BLaER1 (cell line): Measurements from ENCODE around the gene IKZF3.

Experiments used
- H3K27ac ChIP-seq: shearing (Covaris generic); formaldehyde crosslinking; 2 replicates; pipeline ENCODE4 v1.8.1; 2022
- H3K27me3 ChIP-seq: shearing (Covaris generic); formaldehyde crosslinking; 2 replicates; pipeline ENCODE4 v1.8.1; 2022
- H3K36me3 ChIP-seq: shearing (Covaris generic); formaldehyde crosslinking; 2 replicates; pipeline ENCODE4 v1.8.1; 2022
- H3K4me1 ChIP-seq: shearing (Covaris generic); formaldehyde crosslinking; 2 replicates; pipeline ENCODE4 v1.8.1; 2022
- H3K4me2 ChIP-seq: shearing (Covaris generic); formaldehyde crosslinking; 2 replicates; pipeline ENCODE4 v1.8.1; 2022
- H3K4me3 ChIP-seq: shearing (Covaris generic); formaldehyde crosslinking; 2 replicates; pipeline ENCODE4 v1.8.1; 2022
- H3K9ac ChIP-seq: shearing (Covaris generic); formaldehyde crosslinking; 2 replicates; pipeline ENCODE4 v1.8.1; 2022
- H3K9me3 ChIP-seq: shearing (Covaris generic); formaldehyde crosslinking; 2 replicates; pipeline ENCODE4 v1.8.1; 2022
- H4K20me1 ChIP-seq: shearing (Covaris generic); formaldehyde crosslinking; 2 replicates; pipeline ENCODE4 v1.8.1; 2022
- Cebpa-rat ChIP-seq: shearing (Covaris generic); IDR thresholded peaks from 2 replicates; pipeline ENCODE4 v1.8.1; 2022

The IKZF3 gene

GRCh38 chr17:39841134-39841683, 22.9 kb downstream of the IKZF3 start:
- Histone ChIP-seq H4K20me1 (no peaks in the 10 kb centered on the region), H3K27ac (no peak overlapping the region), H3K27me3 (no peaks in the 10 kb centered on the region), H3K9me3 (peaks cover 31% of the 10 kb centered on the region), H3K4me1 (no peaks in the 10 kb centered on the region), H3K9ac (no peak overlapping the region), H3K36me3 (no peaks in the 10 kb centered on the region), H3K4me2 (no peak overlapping the region), H3K4me3 (no peak overlapping the region)
- TF ChIP-seq Cebpa-rat, result no peak

GRCh38 chr17:39838784-39839183, 25.3 kb downstream of the IKZF3 start:
- Histone ChIP-seq H3K4me3 (no peak overlapping the region), H4K20me1 (no peaks in the 10 kb centered on the region), H3K4me1 (no peaks in the 10 kb centered on the region), H3K9ac (no peak overlapping the region), H3K9me3 (peaks cover 49% of the 10 kb centered on the region), H3K27me3 (no peaks in the 10 kb centered on the region), H3K27ac (no peak overlapping the region), H3K4me2 (no peak overlapping the region), H3K36me3 (no peaks in the 10 kb centered on the region)
- TF ChIP-seq Cebpa-rat, result no peak

DNA sequence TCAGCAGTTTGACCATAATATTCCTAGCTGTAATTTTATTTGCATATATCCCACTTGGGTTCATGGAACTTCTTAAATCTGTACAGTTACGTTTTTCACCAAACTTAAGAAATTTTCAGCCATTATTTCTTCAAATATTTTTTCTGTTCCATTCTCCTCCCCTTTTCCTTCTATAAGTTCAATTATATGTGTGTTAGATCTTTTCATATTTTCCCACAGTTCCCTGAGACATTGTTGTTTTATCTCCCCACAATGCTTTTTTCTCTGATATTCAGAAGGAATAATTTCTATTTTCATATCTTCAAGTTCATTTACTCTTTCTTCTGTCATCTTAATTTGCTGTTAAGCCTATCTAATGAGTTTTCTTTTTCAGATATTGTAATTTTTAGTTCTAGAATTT, 26.1 kb downstream of the IKZF3 start:
- no peaks in the 10 kb centered on the region for H3K4me1 ChIP-seq
- no peak for TF ChIP-seq Cebpa-rat
- H3K27me3 ChIP-seq, result no peaks in the 10 kb centered on the region
- H4K20me1 ChIP-seq, result no peaks in the 10 kb centered on the region
- H3K9ac ChIP-seq, result no peak overlapping the region
- no peaks in the 10 kb centered on the region for H3K36me3 ChIP-seq
- H3K9me3 ChIP-seq, result peaks cover 49% of the 10 kb centered on the region
- H3K4me3 ChIP-seq, result no peak overlapping the region
- no peak overlapping the region for H3K4me2 ChIP-seq
- H3K27ac ChIP-seq, result no peak overlapping the region

DNA sequence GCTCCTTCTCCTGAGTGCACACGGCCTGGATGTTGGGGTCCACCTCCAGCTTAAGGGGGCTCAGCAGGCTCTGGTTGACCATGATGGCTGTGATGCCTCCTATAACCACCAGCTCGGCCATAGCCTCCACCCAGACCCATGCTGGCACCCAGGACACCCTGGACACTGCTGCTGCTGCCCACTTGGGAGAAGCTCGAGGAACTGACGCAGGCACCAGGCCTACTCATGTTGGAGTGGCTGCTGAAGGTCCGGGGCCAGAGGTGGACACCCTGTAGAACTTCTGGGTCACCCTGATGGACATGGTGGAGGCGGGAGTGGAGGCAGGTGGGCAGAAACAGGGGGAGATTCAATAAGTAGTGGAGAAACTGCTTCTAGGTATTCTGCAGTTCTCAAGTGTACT, 28.0 kb downstream of the IKZF3 start:
- H3K9ac ChIP-seq, result no peak overlapping the region
- H3K9me3 ChIP-seq, result peaks cover 49% of the 10 kb centered on the region
- TF ChIP-seq Cebpa-rat, result no peak
- no peak overlapping the region for H3K4me2 ChIP-seq
- no peak overlapping the region for H3K27ac ChIP-seq
- H3K4me3 ChIP-seq, result no peak overlapping the region
- no peaks in the 10 kb centered on the region for H3K4me1 ChIP-seq
- H3K36me3 ChIP-seq, result no peaks in the 10 kb centered on the region
- H4K20me1 ChIP-seq, result no peaks in the 10 kb centered on the region
- H3K27me3 ChIP-seq, result no peaks in the 10 kb centered on the region

DNA sequence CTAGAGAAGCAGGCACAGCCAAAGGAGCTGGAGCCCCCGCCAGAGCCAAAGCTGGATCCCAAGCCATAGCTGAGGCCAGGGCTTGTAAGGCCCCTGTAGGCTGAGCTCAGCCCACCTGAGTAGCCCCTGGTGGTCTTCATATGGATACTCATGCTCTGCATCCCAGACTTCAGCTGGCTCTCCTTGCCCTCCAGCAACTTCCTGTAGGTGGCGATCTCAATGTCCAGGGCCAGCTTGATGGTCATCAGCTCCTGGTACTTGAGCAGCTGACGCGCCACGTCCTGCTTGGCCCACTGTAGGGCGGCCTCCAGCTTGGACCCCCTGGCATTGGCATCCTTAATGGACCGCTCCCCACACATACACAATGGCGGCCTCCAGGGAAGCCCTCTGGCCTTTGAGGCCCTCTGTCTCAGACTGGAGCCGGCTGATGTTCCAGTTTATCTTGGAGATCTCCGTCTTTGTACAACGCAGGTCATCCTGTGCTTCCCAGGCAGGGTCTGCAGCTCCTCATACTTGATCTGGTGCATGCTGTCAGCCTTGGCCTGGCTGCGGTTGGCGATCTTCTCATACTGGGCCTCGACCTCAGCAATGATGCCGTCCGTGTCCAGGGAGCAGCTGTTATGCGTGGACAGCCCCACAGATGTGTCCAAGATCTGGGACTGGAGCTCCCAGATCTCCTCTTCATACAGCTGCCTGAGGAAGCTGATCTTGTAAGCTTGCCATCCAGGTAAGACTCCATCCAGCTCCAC, 28.9 kb downstream of the IKZF3 start:
- H3K4me1 ChIP-seq, result no peaks in the 10 kb centered on the region
- H3K4me3 ChIP-seq, result no peak overlapping the region
- H3K36me3 ChIP-seq, result no peaks in the 10 kb centered on the region
- TF ChIP-seq Cebpa-rat, result no peak
- no peaks in the 10 kb centered on the region for H4K20me1 ChIP-seq
- no peaks in the 10 kb centered on the region for H3K27me3 ChIP-seq
- H3K27ac ChIP-seq, result no peak overlapping the region
- H3K9ac ChIP-seq, result no peak overlapping the region
- H3K4me2 ChIP-seq, result no peak overlapping the region
- H3K9me3 ChIP-seq, result peaks cover 49% of the 10 kb centered on the region

GRCh38 chr17:39834017-39834416, 30.1 kb downstream of the IKZF3 start:
- Histone ChIP-seq H3K36me3 (no peaks in the 10 kb centered on the region), H3K4me1 (no peaks in the 10 kb centered on the region), H4K20me1 (no peaks in the 10 kb centered on the region), H3K4me3 (no peak overlapping the region), H3K9ac (no peak overlapping the region), H3K27me3 (no peaks in the 10 kb centered on the region), H3K27ac (no peak overlapping the region), H3K9me3 (peaks cover 41% of the 10 kb centered on the region), H3K4me2 (no peak overlapping the region)
- no peak for TF ChIP-seq Cebpa-rat

DNA sequence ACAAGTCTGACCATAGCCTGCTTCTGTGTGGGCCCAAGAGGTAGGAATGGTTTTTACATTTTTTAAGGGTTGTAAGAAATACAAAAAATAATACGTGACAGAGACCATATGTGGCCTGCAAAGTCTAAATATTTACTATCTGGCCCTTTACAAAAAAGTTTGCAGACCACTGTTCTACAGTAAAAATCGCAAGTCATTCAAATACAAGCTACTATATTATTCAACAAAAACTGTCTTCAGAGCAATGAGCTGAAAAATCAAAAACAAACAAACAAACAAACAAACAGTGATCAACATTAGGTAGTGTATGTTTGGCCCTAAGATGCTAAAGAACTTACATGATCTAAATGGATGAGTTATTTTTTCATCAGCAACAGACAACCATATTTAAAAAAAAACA, 32.5 kb downstream of the IKZF3 start:
- Histone ChIP-seq H3K4me2 (no peak overlapping the region), H4K20me1 (no peaks in the 10 kb centered on the region), H3K9ac (no peak overlapping the region), H3K4me1 (no peaks in the 10 kb centered on the region), H3K9me3 (peaks cover 23% of the 10 kb centered on the region), H3K27ac (no peak overlapping the region), H3K4me3 (no peak overlapping the region), H3K36me3 (no peaks in the 10 kb centered on the region), H3K27me3 (no peaks in the 10 kb centered on the region)
- TF ChIP-seq Cebpa-rat, result no peak

GRCh38 chr17:39828443-39828842, 35.7 kb downstream of the IKZF3 start:
- Histone ChIP-seq H3K4me2 (no peak overlapping the region), H3K4me1 (no peaks in the 10 kb centered on the region), H3K9me3 (peaks cover 35% of the 10 kb centered on the region), H4K20me1 (no peaks in the 10 kb centered on the region), H3K27ac (no peak overlapping the region), H3K4me3 (no peak overlapping the region), H3K27me3 (no peaks in the 10 kb centered on the region), H3K9ac (no peak overlapping the region), H3K36me3 (0 out of 2 replicates have a peak, but pooled peaks cover 5% of the 10 kb centered on the region)
- TF ChIP-seq Cebpa-rat, result no peak

DNA sequence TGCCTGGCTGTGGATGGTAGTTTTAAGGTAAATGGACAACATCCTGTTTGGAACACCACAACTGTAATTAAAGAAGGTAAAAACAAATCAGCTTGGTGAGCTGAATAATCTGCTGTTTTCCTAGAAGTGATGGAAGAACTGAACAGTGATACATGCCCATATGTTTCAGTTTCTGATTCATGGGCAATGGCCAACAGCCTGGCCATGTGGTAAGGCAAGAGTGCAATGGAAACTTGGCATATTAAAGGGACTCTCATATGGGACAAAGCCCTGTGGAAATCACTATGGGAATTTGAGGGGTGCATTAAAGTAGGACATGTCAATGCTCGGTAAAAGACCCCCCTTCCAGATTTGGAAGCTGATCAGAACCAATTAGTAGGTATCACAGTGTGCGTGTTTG, 37.8 kb downstream of the IKZF3 start:
- TF ChIP-seq Cebpa-rat, result no peak
- Histone ChIP-seq H3K36me3 (0 out of 2 replicates have a peak, but pooled peaks cover 5% of the 10 kb centered on the region), H3K27me3 (no peaks in the 10 kb centered on the region), H3K27ac (no peak overlapping the region), H4K20me1 (no peaks in the 10 kb centered on the region), H3K4me2 (no peak overlapping the region), H3K4me3 (no peak overlapping the region), H3K9me3 (peaks cover 56% of the 10 kb centered on the region), H3K4me1 (no peaks in the 10 kb centered on the region), H3K9ac (no peak overlapping the region)

GRCh38 chr17:39823407-39824054, 40.6 kb downstream of the IKZF3 start:
- Histone ChIP-seq H3K27ac (no peak overlapping the region), H3K4me3 (no peak overlapping the region; the same call in 1 of the 2 replicates), H3K4me1 (peaks cover 14% of the 10 kb centered on the region), H3K4me2 (no peak overlapping the region), H3K9ac (no peak overlapping the region), H4K20me1 (no peaks in the 10 kb centered on the region), H3K9me3 (peaks cover 59% of the 10 kb centered on the region), H3K36me3 (0 out of 2 replicates have a peak, but pooled peaks cover 5% of the 10 kb centered on the region), H3K27me3 (no peaks in the 10 kb centered on the region)
- no peak for TF ChIP-seq Cebpa-rat
